ENCODE data around the gene LTN1. TPM values are rescaled to one million over a fixed set of nuclear protein-coding genes. Genes with fewer than 3 reads are reported as not detected.
A peak's percentile ranks its signal among the peaks of the same experiment; 100 is the strongest.

The LTN1 gene
- polyA plus RNA-seq, 2 of the 4 experiments (the other 2 are of a cell fraction): 6.9 to 12.3 TPM

GRCh38 chr21:28899744-28900143, 92.9 kb downstream of the LTN1 start:
- peak in 1 of 2 experiments; percentile 2 for DNase-seq (ENCODE audit: low read depth in 1 of 2, low spot score in 1 of 2)
- ChIA-PET CTCF (no interaction called here), POLR2A (no interaction called here)

DNA sequence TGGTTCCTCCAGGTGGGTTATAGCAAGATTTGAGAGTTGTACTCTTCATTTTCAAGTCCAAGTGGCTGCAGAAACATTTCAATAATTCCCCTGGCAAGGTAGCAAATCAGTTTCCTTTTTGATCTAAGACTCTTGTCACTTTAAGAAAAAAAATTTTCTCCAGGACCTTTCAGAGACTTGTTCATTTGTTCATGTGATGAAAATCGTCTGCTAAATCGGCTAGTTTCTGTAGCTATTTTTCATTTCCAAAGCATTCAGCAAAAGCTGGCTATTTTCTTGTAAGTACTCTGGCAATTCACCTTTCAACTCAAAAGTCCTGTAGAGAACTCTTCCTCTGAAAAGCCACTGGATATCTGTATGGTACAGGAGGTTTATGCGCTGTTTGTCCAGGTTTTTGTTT, 93.5 kb downstream of the LTN1 start:
- WGBS (ENCODE audit: missing lambda C conversion rate): 40% methylated on average over 3 of the region's 3 CpGs
- DNase-seq (ENCODE audit: low read depth in 1 of 2, low spot score in 1 of 2) (no peak), FAIRE-seq (no peak), ATAC-seq (no peak)
- H3K4me1 ChIP-seq: no peaks in the 10 kb centered on the region
- no peak overlapping the region for H3K4me3 ChIP-seq
- no peak overlapping the region for H3K4me2 ChIP-seq
- no peak overlapping the region for H3K27ac ChIP-seq
- no peaks in the 10 kb centered on the region for H3K9me3 ChIP-seq
- TF ChIP-seq EHF (CRISPR knock-in tag; IDR thresholded peaks at IDR 0.05) (no peak), HOXA7 (CRISPR knock-in tag; IDR thresholded peaks at IDR 0.05) (no peak), PBX3 (IDR thresholded peaks at IDR 0.05) (no peak), MAFK (IDR thresholded peaks at IDR 0.05; ENCODE audit: partially characterized antibody) (no peak), HES2 (IDR thresholded peaks at IDR 0.05) (no peak), RCOR1 (IDR thresholded peaks at IDR 0.05; ENCODE audit: low read depth, low read length) (no peak), POLR2A (IDR thresholded peaks at IDR 0.05; ENCODE audit: low read length) (no peak), JUNB (IDR thresholded peaks at IDR 0.05) (no peak), E2F6 (IDR thresholded peaks at IDR 0.05; ENCODE audit: borderline replicate concordance, low read depth) (no peak), FOSB (CRISPR knock-in tag; IDR thresholded peaks at IDR 0.05) (no peak), ZNF302 (CRISPR knock-in tag; IDR thresholded peaks at IDR 0.05) (no peak), REST (IDR thresholded peaks at IDR 0.05) (no peak), SMC3 (IDR thresholded peaks at IDR 0.05) (no peak)
- ChIA-PET POLR2A (no interaction called here), CTCF (no interaction called here)

More at GRCh38 chr21:28899744-28900143, 92.9 kb downstream of the LTN1 start:
- WGBS (ENCODE audit: missing lambda C conversion rate): 57% methylated on average over 5 of the region's 5 CpGs
- no peak for TF ChIP-seq HOXA7 (CRISPR knock-in tag; IDR thresholded peaks at IDR 0.05)
- TF ChIP-seq MAX (IDR thresholded peaks at IDR 0.05): no peak
- no peak for TF ChIP-seq RNF2 (IDR thresholded peaks at IDR 0.05; ENCODE audit: borderline replicate concordance, low read depth)
- no peak for TF ChIP-seq SREBF2 (IDR thresholded peaks at IDR 0.05)
- TF ChIP-seq POLR2A (IDR thresholded peaks at IDR 0.05; ENCODE audit: low read length): no peak
- TF ChIP-seq JUNB (IDR thresholded peaks at IDR 0.05): no peak
- TF ChIP-seq JUN (IDR thresholded peaks at IDR 0.05): no peak
- TF ChIP-seq E2F6 (IDR thresholded peaks at IDR 0.05; ENCODE audit: borderline replicate concordance, low read depth): no peak
- TF ChIP-seq ZSCAN20 (CRISPR knock-in tag; IDR thresholded peaks at IDR 0.05): no peak
- ATAC-seq (peak in 1 of 2 experiments; percentile 59; a peak in 2 of 6 replicates), FAIRE-seq (no peak)
- Histone ChIP-seq H3K4me3 (no peak overlapping the region), H3K4me2 (no peak overlapping the region), H3K4me1 (no peaks in the 10 kb centered on the region), H3K9me3 (no peaks in the 10 kb centered on the region), H3K27ac (no peak overlapping the region)

Data from A549 (cell line).